GM18505 (cell line): ENCODE data around the gene VIPAS39.
"Not testable (repeated sequence)": the region's sequence is repeated elsewhere in the genome, so short reads cannot be mapped to it uniquely, and the experiment has no call there.

ENCODE experiments used
- ATAC-seq: cut with Tn5 transposase; IDR thresholded peaks from one replicate; pipeline ENCODE4 v1.9.1; 2021; ENCODE audit not compliant: unreplicated experiment
- POLR2A ChIP-seq: IDR thresholded peaks from 4 replicates; pipeline ENCODE4 v1.6.1; 2011; ENCODE audit warnings: borderline replicate concordance; ENCODE audit not compliant: insufficient read depth, insufficient read length; ENCODE audit errors: extremely low read depth

The VIPAS39 gene

DNA sequence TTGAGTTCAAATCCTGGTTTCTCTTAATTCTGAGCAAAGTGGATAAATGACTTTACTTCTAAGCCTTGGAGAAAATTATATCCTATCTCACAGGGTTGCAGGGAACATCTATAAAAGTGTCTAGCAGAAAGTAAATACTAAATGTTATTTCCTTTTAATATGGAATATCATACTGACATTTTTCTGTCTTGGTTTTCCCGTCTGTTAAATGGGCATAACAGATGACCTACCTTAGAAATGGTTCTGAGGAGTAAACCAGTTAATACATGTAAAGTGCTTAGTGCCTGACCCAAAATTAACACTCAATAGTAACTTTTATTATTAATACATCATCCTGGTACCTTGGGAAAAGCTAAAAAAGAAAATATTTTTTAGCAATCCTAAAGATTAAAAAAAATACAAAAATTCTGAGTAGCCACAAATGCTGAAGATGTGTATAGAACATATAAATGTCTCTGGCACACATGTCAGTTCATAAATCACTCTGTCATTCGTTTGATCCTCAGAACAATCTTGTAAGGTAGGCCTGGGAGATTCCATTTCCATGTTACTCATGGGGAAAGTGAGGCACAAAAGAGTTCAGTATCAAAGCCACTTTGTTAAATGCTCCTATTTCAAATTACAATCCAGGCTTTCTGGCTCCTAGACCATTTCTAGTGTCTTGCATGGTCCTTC is 1.3 kb downstream of the VIPAS39 start:
- ATAC-seq = no peak
- TF ChIP-seq POLR2A = no peak

GRCh38 chr14:77442196-77442595 is 15.2 kb downstream of the VIPAS39 start:
- TF ChIP-seq POLR2A = no peak

GRCh38 chr14:77439861-77440260 is 17.5 kb downstream of the VIPAS39 start:
- no peak for ATAC-seq
- no peak for TF ChIP-seq POLR2A

More at GRCh38 chr14:77442196-77442595, 15.2 kb downstream of the VIPAS39 start:
- no peak for ATAC-seq

DNA sequence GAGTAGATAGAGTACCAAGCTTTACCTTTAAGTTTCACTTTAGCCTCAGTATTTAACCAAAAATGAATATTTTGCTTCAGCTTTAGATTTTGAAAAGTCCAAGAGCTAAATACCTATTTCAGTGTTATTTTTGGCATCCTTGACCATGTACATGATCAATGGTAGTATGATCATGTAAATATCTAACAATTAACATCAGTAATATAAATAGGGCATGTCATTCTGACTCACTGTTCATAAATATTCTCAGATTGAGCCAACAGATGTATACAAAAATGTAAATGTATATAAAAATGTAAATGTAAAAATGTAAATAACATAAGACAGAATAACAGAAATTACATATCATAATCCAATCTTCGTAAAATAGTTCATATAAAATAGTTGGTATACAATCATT is 18.8 kb downstream of the VIPAS39 start:
- ATAC-seq = no peak
- TF ChIP-seq POLR2A = no peak

- no peak for TF ChIP-seq POLR2A
- no peak for ATAC-seq
Observed at GRCh38 chr14:77436042-77436441, 21.4 kb downstream of the VIPAS39 start.

- TF ChIP-seq POLR2A = no peak
- no peak for ATAC-seq
Observed at GRCh38 chr14:77426396-77426795, 31.0 kb downstream of the VIPAS39 start.

DNA sequence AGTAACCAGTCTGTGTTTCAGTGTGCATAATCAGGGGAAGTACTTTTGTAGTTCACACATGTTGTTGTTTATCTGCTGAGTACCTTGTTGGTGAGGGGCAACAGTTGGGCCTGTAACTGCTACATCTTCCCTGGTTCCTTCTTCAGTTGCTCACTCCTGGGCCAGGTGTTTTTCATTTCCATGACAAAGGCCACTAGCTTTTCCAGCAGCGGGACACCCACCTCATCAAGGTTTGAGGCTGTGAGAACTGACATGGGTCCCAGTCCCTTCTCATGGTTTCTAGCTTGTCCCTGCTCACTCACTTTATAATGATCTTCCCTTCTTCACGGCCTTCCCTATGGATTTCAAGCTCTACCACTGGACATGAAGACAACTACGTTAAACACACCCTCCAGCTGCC is 32.5 kb downstream of the VIPAS39 start:
- no peak for ATAC-seq
- TF ChIP-seq POLR2A = no peak

DNA sequence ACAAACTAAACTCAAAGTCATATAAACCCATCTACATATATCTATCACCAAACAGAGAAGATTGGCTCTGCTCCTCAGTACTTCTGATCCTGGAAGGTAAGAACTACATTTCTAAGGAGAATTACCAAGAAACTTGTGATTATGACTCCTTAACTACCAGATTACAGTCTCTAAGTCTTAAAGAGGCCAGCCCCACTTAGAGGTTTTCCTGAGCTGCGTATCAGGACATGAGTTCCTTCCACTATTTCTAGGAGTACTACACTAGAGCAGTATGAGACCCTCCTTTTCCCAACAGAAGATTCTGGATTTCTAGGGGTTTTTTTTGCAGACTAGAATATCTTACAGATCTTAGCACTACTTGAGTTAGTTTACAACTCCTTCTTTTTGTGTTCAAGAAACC is 34.0 kb downstream of the VIPAS39 start, which contains the start of gene NOXRED1:
NOXRED1 (minus strand) TSS at position 101 of the 400 bp plus-strand sequence. CDS start 634 bp downstream, outside the sequence.
- no peak for ATAC-seq
- no peak for TF ChIP-seq POLR2A

DNA sequence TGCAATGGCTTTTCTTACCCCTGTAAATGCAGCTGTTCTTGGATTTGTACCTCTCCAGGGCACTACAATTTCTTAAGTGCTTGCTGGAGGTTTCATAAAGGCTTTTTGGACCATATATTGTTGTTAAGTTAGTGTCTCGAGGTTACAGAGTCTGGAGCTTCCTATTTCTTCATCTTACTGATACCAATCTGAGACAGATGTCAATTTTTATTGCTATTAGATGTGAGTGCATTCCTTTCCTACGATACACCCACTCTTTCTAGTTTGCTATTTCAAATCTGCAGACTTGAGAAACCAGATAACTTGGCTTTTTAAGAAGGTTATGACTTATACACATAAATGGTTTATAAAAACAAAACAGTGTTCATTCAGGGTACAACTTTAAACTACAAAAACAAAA is 36.2 kb downstream of the VIPAS39 start:
- no peak for TF ChIP-seq POLR2A

DNA sequence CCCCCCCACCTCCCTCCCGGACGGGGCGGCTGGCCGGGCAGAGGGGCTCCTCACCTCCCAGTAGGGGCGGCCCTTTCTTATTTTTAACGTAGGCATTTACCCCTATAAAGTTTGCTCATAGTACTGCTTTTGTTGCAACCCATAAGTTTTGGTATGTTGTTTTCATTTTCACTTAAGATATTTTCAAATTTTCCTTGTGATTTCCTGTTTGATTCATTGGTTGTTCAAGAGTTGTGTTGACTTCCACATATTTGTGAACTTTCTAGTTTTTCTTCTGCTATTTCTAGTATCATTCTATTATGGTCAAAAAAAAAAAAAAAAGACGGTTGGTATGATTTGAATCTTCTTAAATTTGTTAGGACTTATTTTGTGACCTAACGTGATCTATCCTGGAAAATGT is 40.6 kb downstream of the VIPAS39 start:
- no peak for TF ChIP-seq POLR2A
- no peak for ATAC-seq

More for the DNA sequence above, 36.2 kb downstream of the VIPAS39 start:
- no peak for ATAC-seq

DNA sequence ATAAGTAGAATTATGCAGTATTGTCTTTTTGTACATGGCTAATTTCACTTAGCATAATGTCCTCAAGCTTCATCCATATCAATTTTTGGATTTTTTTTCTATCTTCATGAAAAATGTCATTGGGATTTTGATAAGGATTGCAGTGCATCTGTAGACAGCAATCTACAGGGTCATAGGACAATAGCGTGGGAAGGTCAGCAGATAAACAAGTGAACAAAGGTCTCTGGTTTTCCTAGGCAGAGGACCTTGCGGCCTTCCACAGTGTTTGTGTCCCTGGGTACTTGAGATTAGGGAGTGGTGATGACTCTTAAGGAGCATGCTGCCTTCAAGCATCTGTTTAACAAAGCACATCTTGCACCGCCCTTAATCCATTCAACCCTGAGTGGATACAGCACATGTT is 41.3 kb downstream of the VIPAS39 start:
- not testable (repeated sequence) for ATAC-seq

DNA sequence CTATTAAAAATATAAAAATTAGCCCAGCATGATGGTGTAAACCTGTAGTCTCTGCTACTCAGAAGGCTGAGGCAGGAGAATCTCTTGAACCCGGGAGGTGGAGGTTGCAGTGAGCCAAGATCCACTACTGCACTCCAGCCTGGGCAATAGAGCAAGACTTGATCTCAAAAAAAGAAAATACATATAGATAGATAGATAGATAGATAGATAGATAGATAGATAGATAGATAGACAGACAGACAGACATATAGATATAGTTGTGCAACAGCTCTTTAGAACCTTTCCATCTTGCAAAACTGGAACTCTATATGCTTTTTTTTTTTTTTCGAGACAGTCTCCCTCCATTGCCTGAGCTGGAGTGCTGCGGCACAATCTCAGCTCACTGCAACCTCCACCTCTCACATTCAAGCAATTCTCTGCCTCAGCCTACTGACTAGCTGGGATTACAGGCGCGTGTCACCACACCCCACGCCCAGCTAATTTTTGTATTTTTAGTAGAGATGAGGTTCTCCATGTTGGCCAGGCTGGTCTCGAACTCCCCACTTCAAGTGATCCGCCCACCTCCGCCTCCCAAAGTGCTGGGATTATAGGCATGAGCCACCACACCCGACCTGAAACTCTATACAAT is 41.9 kb downstream of the VIPAS39 start:
- ATAC-seq = not testable (repeated sequence)

DNA sequence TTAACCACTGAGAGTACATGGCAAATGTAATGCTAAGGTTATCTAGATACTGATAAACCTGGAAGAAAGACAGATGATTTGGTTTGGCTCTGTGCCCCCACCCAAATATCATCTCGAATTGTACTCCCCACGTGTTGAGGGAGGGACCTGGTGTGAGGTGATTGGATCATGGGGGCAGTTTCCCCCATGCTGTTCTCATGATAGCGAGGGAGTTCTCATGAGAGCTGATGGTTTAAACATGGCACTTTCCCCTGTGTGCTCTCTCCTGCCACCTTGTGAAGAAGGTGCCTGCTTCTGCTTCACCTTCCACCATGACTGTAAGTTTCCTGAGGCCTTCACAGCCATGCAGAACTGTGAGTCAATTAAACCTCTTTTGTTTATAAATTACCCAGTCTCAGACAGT is 48.3 kb downstream of the VIPAS39 start:
- no peak for ATAC-seq

DNA sequence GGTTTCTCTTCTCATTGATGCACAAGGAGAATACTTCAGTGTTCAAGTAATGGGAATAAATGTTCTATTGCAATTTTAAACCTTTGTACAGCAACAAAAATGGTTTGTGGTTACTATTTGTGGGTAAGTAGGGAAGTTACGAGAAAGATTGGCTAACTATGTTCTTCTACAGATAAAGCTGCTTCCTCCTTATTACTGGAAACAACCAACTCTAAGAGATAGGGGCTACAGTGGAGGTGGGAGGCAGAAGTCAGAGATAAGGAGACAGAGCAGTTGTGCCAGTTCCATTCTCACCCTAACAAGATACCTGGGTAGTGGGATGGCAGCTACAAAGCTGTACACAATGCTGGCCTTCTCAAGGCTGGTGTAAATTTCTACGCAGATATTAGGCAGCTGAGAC is 50.2 kb downstream of the VIPAS39 start:
- no peak for ATAC-seq
- no peak for TF ChIP-seq POLR2A

More for the DNA sequence above, 48.3 kb downstream of the VIPAS39 start:
- TF ChIP-seq POLR2A = no peak
